Fibroblast of upper back skin (primary cell): ENCODE results near the gene RSBN1L.

Source experiments
- DNase-seq: peaks from one replicate; pipeline ENCODE4 v3.0.0-alpha.2; 2013

The RSBN1L gene

DNA sequence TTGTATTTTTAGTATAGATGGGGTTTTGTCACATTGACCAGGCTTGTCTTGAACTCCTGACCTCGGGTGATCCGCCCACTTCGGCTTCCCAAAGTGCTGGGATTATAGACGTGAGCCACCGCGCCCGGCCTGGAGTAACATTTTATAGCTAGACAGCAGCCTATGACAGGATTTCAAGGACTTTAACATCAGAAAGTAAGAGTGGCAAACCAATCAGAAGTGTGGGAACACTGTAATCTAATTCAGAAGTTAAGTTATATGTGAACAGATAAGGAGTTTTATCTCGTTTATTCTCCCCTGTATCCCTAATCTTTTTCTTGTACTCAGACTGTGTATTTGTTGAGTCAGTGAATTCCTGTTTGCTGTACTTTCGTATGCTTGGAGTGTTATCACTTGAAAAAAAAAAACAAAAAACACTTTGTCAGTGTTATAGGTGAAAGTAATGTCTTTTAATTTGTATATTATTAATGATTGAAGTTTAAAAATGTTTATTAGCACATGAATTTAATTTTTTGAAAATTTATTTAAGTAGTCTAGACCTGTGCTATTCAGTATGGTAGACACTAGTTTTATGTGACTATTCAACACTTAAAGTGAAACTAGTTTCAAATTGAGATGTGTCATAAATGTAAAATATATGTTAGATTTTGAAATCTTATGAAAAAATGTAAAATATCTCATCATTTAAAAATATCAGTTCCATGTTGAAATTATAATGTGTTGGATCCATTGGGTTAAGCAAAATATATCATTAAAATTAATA, 38.6 kb downstream of the RSBN1L start:
- DNase-seq: no peak

DNA sequence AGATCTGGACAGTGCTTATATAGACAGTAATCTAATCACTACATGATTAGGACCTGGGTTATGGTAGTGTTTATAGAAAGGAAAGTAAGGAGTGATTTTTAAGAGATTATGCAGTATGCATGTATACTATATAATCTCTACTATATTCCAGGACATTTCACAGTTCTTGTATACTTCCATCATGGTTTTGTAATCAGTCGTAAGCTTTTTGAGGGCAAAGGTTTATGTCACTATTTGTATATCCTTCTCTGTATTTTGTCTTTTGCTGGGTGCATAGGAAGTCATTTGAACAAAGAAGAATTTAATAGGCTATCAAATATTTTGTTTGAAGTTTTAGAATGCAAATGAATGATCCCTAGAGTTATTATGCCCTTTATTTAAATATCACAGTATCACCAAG, 39.2 kb downstream of the RSBN1L start:
- DNase-seq: no peak

DNA sequence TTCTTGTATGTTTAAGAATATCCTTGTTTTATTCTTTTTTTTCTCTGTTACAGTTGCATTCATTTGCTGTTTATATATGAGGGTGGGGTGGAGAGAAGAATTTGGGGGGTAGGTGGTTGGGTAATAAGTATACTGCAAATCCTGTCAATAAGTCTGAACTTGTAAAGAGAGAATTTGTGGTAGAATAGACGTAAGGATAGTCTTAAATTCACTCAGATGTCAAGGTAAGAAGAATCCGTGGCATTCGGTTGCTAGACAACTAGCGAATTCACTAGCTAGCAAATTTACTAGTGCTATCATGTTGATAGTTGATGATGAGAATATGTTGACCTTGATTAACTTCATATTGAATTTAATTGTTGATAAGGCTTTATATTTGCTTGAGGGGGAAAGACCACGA, 40.7 kb downstream of the RSBN1L start:
- no peak for DNase-seq

DNA sequence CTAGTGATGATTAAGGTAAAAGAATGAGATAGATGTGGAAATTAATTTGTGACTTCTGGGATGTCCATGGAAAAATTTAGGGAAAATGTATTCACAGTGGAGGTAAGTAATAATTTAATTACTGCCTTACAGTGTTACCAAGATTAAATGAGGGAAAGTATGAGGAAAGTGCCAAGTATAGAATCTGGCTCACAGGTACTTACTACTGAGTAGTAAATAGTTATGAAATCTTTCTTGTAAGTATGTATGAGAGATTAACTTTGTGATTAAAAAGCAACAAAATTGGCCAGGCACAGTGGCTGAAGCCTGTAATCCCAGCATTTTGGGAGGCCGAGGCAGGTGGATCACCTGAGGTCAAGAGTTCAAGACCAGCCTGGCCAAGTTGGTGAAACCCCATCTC, 42.1 kb downstream of the RSBN1L start:
- no peak for DNase-seq

DNA sequence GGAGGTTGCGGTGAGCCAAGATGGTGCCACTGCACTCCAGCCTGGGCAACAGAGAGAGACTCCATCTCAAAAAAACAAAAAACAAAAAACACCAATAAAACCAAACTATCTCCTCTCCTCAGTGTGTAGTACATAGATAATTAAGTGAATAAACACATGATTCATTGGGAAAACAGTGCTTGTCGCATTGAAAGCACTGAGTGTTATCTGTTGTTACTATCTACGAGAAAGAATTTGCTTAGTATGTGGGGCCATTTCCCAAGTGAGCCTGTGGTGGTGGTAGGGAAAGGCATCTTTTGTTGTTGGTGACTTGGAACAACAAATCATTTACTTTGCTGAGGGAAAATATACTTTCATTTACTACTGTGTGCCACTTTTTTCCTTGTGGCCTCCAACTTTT, 42.6 kb downstream of the RSBN1L start:
- DNase-seq: no peak

DNA sequence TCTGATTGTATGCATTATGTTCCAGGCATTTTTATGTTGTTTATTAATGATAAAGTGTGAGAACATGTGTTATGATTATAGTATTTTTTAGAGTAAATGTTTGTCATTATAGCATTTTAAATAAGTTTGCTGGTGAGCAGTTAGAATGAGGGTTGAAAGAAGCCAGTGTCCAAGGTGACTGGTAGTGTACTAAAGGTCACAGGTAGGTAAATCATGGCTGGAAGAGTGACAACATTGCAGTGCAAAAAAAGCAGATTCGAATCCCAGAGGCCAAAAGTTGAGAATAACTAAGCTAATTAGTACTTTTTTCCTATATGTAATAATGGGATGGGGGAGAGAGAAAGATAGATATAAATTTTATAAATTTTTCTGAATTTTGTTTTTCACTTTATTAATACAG, 44.0 kb downstream of the RSBN1L start:
- DNase-seq: no peak

DNA sequence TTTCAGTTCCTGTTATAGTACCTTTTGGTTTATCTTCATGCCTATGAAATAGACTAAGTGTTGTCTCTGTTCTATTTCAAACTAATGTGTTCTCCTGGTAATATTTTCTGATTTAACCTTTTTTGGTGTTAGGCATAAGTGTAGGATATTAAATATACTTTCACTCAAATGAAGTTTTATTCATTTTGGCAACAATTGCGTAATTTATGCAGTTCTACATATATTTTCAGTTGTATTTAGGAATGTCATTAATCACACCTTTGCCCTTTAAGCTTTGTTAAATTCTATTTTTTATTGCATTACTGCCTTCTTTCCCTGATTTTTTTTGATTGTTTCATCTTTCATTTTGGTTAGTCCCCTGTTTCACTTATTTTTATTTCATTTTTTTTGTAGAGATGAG, 47.3 kb downstream of the RSBN1L start:
- DNase-seq: no peak

DNA sequence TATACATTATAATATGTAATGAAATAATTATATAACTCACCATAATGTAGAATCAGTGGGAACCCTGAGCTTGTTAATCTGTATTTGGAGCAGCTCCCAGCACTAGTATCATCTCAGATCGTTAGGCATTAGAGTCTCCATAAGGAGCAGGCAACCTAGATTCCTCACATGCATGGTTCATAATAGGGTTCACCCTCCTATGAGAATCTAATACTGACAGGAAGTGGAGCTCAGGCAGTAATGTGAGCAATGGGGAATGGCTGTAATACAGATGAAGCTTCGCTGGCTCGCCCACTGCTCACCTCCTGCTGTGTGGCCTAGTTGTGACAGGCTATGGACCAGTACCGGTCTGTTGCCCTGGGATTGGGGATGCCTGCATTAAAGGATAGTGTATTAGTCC, 49.5 kb downstream of the RSBN1L start:
- DNase-seq: no peak

DNA sequence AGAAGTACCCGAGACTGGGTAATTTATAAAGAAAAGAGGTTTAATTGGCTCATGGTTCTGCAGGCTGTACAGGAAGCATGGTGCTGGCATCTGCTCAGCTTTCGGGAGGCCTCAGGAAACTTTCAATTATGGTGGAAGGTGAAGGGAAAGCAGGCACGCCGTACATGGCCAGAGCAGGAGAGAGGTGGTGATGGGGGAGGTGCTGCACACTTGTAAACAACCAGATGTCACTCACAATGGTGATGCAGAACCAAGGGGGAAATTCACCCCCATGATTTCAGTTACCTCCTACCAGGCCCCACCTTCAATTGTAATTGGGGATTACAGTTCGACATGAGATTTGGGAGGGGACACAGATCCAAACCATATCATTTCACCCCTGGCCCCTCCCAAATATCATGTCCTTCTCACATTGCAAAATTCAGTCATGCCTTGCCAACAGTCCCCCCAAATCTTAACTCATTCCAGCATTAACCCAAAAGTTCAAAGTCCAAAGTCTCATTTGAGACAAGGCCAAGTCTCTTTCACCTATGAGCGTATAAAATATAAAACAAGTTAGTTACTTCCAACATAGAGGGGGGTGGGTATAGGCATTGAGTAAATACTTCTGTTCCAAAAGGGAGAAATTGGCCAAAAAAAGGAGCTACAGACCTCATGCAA, 50.0 kb downstream of the RSBN1L start:
- no peak for DNase-seq

DNA sequence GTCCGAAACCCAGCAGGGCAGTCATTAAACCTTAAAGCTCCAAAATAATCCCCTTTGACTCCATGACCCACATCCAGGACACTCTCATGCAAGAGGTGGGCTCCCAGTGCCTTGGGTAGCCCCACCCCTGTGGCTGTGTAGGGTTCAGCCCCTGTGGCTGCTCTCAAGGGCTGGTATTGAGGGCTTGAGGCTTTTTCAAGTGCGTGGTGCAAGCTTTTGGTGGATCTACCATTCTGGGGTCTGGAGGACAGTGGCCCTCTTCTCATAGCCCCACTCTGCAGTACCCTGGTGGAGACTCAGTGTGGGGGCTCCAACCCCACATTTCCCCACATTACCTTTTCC, 50.5 kb downstream of the RSBN1L start:
- DNase-seq: no peak

DNA sequence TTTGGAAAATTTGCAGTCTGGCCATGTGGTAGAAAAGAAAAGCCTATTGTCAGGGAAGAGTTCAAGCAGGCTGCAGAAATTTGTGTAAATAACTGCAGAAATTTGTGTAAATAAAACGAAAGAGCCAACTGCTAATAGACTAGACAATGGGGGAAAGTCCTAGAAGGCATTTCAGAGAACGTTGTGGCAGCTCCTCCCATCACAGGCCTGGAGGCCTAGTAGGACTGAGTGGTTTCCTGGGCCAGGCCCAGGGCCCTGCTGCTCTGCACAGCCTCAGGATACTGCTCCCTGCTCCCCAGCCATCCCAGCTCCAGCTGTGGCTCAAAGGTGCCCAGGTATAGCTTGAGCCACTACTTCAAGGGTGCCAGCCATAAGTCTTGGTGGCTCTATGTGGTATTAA, 50.9 kb downstream of the RSBN1L start:
- no peak for DNase-seq

DNA sequence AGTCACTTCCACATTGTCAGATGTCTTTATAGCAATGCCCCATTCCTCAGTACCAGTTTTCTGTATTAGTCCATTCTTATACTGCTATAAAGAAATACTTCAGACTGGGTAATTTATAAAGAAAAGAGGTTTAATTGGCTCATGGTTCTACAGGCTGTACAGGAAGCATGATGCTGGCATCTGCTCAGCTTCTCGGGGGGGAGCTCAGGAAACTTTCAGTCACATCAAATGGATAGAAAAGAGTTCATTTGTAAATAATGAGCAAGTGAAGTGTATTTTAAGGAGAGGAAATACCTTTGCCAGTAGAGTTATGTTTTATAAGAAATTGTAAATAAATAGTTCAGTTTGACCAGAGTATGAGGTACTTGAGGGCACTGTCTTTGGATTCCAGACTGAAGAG, 51.5 kb downstream of the RSBN1L start:
- no peak for DNase-seq

DNA sequence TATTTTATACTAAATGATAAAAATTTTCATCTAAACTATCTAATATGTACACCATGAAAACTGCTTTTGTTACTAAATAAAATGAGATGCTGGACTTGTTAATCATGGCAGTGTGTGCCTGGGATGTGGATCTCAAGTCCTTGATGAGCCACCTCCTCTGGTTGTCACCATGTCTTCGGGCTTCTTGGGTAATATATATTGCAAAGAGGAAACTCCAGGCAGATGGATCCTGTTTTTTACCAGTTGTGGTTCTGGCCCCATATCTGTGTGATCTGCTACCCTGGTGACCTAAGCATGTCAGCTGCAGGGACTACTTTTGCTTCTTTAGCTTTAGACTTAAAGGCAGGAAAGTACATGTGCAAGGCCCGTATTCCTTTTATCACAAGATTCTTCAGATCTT, 55.8 kb downstream of the RSBN1L start:
- no peak for DNase-seq

DNA sequence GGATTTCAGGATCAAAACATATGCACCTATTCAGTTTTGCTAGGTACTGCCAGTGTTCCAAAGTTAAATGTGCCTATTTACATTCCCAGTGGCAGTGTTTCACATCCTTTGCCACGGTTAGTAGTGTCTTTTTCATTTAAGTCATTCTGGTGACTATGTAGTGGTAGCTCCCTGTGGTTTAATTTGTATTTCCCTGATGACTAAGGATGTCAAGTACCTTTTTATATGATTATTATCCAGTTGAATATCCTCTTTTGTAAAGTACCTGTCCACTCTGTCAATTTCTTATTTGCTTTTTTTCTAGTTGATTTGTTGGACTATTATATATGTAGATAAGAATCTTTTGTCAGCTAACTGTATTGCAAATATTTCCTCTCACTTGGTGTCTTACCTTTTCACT, 56.9 kb downstream of the RSBN1L start:
- no peak for DNase-seq

DNA sequence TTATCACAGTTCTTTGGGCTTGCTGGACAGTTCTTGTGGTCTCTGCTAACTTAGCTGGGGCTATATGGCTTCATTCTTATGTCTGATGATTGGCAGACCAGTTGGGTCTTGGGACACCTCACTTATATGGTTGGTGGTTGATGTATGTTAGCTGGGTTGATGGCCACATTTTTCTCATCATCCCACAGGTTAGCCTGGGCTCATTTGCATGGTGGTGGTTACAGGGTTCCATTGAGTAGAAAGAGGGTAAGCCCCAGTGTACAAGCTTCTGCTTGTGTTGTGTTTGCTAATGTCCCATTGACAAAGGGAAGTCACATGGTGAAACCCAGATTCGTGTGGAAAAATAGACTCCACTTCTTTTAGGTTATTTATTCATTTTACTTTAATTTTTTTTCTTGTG, 61.3 kb downstream of the RSBN1L start:
- no peak for DNase-seq

DNA sequence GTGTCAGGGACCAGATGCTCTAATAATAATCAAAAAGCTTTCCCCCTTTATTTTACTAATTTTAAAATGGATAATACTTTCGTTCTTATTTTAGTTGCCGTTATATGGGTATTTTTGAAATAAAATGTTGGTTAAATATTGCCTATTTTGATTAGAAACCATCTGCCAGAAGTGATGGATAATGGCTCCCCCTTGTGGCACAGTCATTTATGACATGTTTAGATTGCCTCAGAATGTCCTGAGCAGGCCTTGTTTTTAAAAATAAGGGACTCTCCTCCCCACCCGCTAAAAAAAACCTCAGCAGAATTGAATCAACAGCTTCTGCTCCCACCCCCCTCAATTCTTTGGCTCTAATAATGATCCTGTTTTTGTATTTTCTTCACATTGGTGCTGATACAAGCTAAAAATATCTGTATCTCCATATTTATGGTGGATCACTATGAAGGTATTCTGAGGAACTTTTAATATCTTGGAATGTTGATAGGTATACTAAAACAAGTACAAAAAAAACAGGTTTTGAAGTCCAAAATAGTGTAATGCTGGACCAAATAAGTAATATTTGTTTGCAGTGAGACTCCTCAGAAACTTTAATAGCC, 63.1 kb downstream of the RSBN1L start:
- DNase-seq: peak; percentile 61

DNA sequence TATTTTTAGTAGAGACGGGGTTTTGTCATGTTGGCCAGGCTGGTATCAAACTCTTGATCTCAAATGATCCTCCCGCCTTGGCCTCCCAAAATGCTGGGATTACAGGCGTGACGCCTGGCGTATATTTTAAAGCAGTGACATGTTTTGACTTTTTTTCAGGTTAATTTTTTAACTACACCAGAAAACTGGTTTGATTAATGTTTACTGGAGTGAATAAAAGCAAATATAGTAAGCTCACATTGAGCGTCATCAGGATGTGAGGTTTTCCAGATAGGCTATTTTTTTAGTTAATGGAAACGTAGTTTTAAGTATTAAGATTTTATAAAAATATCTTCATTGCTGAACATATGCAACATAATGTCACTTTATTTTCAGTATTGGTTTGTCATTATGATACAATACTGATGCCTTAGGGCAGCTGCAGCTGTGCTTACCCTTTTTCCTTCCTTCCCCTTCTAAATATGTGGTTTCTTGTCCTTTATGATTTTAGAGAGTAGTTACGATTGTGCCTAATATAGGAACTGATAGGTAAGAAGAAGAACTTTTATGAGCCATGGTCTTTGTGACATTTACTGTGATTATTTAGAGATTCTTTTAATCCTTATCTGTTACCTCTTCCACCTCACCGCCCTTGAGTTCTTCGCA, 64.7 kb downstream of the RSBN1L start:
- no peak for DNase-seq

DNA sequence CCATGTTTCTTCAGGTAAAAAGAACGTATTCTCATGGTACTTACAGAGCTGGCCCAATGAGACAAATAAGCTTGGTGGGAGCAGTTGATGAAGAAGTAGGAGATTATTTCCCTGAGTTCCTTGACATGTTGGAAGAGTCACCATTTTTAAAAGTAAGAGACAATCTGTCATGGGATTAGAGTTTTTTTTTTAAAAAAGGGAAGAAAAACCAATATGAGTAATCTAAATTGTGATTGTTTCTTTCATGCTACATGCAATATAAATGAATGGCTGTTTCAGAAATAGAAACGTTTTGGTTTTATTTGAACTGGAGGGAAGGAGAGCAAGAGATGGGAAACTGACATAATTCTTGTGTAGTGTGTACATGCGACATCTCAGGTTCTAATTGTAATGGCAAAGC, 69.2 kb downstream of the RSBN1L start:
- no peak for DNase-seq

DNA sequence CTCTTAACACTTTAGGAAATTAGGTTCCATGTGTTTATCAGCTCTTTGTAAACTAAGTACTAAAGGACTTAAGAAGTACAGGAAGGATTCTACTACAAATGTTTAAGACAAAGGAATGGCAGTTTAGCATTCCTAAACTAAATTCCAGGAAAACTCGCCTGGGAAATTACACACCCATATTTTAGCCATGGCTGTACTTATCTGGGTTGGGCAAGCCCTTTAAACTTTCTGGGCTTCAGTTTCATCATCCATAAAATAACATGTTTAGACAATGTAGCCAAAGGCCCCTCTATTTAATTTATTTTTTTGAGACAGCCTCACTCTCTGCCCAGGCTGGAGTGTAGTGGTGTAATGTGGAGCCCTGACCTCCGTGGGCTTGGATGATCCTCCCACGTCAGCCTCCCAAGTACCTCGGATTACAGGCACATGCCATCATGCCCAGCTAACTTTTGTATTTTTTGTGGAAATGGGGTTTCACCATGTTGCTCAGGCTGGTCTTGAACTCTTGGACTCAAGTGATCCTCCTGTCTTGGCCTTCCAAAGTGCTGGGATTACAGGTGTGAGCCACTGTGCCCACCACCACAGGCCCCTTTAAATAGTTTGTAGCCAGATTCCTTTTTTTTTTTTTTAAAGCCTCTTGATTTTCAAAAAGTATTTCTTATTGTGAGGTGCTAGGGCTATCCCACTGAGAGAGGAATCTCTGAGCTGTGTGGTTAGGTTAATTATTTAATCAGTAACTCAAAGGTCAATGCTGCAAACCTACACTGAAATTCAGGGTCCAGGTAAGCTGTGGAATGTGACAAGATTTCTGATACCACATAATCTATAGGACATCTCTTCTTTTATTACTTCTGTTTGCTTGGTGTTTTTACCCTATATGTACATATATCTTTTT, 69.9 kb downstream of the RSBN1L start:
- DNase-seq: peak; percentile 60

DNA sequence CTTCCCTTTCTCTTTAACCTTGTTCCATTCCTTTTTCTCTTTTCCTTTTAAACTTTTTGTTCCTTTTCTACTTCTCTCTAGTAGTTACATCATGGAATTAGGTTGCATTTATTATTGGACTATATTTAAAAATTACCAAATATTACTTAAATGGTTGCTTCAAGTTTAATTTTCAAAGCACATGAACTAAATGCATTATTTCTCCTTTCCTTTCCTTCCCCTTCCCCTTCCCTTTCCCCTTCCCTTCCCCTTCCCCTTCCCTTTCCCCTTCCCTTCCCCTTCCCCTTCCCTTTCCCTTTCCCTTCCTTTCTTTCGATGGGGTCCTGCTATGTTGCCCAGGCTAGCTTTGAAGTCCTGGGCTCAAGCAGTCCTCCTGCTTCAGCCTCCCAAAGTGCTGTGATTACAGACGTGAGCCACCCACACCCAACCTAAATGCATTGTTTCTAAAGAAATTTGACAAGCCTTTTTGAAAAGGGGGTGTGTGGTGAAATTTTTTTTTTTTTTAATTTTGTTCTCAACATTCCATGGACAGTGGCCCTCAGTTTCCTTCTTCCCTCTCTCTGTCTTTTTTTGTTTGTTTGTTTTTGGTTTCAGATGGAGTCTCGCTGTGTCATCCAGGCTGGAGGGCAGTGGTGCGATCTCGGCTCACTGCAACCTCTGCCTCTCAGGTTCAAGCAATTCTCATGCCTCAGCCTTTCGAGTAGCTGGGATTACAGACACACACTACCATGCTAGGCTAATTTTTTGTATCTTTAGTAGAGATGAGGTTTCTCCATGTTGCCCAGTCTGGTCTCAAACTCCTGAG, 70.7 kb downstream of the RSBN1L start:
- DNase-seq: no peak

DNA sequence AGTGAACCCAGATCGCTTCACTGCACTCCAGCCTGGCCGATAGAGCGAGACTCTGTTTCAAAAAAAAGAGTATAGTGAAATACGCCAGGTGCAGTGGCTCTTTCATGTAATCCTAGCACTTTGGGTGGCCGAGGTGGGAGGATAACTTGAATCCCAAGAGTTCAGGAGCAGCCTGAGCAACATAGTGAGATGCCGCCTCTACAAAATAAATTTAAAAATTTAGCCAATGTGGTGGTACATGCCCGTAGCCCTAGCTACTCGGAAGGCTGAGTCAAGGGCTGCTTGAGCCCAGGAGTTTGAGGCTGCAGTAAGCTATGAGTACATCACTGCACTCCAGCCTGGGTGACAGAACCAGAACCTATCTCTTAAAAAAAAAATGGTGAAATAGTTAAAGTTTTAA, 74.1 kb downstream of the RSBN1L start:
- DNase-seq: no peak

DNA sequence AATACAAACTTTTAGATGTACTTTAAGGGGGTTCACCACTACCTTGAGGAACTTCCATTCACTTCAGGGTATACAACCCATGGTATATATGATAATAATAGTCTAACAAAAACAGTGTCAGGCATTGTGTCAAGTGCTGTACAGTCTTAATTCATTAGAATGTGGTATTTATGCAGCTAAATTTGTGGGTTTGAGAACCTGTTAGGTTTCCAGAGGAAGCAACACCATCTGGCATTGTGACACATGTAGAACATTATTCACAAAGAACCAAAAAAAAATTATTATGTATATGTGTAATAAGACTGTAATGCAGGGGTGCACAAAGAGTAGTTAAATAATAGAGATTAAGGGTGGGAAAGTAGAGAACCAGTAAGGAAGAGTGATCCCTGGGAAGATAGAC, 75.6 kb downstream of the RSBN1L start:
- no peak for DNase-seq
